Thoracic aorta (tissue), 2 donors: ENCODE results near the gene IGF2. TPM values are rescaled to one million over a fixed set of nuclear protein-coding genes. Genes with fewer than 3 reads are reported as not detected.
"Not testable (repeated sequence)": the region's sequence is repeated elsewhere in the genome, so short reads cannot be mapped to it uniquely, and the experiment has no call there.

Source experiments
- ATAC-seq: fragments of 150-250 bp; one replicate; pipeline ENCODE4 v1.8.0; 2017; ENCODE audit warnings: low read depth; ENCODE audit not compliant: insufficient number of reproducible peaks, low FRiP score
- DNase-seq: peaks from one replicate; pipeline ENCODE4 v3.0.0-alpha.2; 2020; ENCODE audit warnings: low spot score
- H3K27ac ChIP-seq, 2 donors: fragments of 200-600 bp; sonication (generic); 1 replicate in 1 of 2; 2 replicates in 1 of 2; pipeline ENCODE4 v1.5.1; 2016; ENCODE audit warnings: mild to moderate bottlenecking in 2 of 2, moderate library complexity in 2 of 2
- H3K27me3 ChIP-seq: fragments of 200-600 bp; sonication (generic); replicated peaks from 2 replicates; pipeline ENCODE4 v1.6.0; 2016; ENCODE audit warnings: mild to moderate bottlenecking; ENCODE audit not compliant: insufficient read depth
- H3K36me3 ChIP-seq: fragments of 200-600 bp; sonication (generic); one replicate; pipeline ENCODE4 v1.5.1; 2016
- H3K4me1 ChIP-seq, 2 donors: fragments of 200-600 bp; sonication (generic); 1 replicate in 1 of 2; 2 replicates in 1 of 2; pipeline versions ENCODE4 v1.5.1 to v1.6.0; 2016; ENCODE audit warnings: low read depth in 2 of 2, mild to moderate bottlenecking in 1 of 2; ENCODE audit not compliant: control insufficient read depth in 1 of 2
- H3K4me3 ChIP-seq: fragments of 200-600 bp; sonication (generic); 2 replicates; pipeline ENCODE4 v1.5.1; 2016; ENCODE audit warnings: mild to moderate bottlenecking
- H3K9me3 ChIP-seq: fragments of 200-600 bp; sonication (generic); 2 replicates; pipeline ENCODE4 v1.5.1; 2016
- total RNA-seq, 2 donors: library from RNA; depleted of rRNA; stranded (reverse); fragments of >200 nt; gene quantifications; one replicate each; pipeline versions ENCODE4 v1.1.0 to v1.2.3, GENCODE V29; 2016
- TF ChIP-seq, protein P1 (sequence below): fragments of 200-600 bp; sonication (generic); IDR thresholded peaks from one replicate; pipeline ENCODE4 v1.5.1; 2019; ENCODE audit warnings: antibody characterized with exemption

Gene IGF2
- total RNA-seq, 2 donors from 2014 or later, result 31.7 to 39.4 TPM

- H3K9me3 ChIP-seq, result no peaks in the 10 kb centered on the region
- H3K4me1 ChIP-seq, result no peaks in the 10 kb centered on the region
- no peak overlapping the region for H3K27ac ChIP-seq
- no peaks in the 10 kb centered on the region for H3K36me3 ChIP-seq
- TF ChIP-seq, protein P1, sequence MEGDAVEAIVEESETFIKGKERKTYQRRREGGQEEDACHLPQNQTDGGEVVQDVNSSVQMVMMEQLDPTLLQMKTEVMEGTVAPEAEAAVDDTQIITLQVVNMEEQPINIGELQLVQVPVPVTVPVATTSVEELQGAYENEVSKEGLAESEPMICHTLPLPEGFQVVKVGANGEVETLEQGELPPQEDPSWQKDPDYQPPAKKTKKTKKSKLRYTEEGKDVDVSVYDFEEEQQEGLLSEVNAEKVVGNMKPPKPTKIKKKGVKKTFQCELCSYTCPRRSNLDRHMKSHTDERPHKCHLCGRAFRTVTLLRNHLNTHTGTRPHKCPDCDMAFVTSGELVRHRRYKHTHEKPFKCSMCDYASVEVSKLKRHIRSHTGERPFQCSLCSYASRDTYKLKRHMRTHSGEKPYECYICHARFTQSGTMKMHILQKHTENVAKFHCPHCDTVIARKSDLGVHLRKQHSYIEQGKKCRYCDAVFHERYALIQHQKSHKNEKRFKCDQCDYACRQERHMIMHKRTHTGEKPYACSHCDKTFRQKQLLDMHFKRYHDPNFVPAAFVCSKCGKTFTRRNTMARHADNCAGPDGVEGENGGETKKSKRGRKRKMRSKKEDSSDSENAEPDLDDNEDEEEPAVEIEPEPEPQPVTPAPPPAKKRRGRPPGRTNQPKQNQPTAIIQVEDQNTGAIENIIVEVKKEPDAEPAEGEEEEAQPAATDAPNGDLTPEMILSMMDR, result no peak
- H3K4me3 ChIP-seq, result no peak overlapping the region
- ATAC-seq, result no peak
- no peaks in the 10 kb centered on the region for H3K27me3 ChIP-seq
- DNase-seq, result no peak
Measured at GRCh38 chr11:2128130-2128510, 11.1 kb downstream of the IGF2 start.

GRCh38 chr11:2127482-2128129 lies 11.6 kb downstream of the IGF2 start:
- no peaks in the 10 kb centered on the region for H3K27me3 ChIP-seq
- H3K36me3 ChIP-seq, result no peaks in the 10 kb centered on the region
- DNase-seq, result no peak
- H3K27ac ChIP-seq, result no peak overlapping the region
- no peak overlapping the region for H3K4me3 ChIP-seq
- ATAC-seq, result no peak
- H3K4me1 ChIP-seq, result no peaks in the 10 kb centered on the region
- H3K9me3 ChIP-seq, result no peaks in the 10 kb centered on the region
- TF ChIP-seq, protein P1, result no peak

GRCh38 chr11:2126520-2127085 lies 12.6 kb downstream of the IGF2 start:
- no peaks in the 10 kb centered on the region for H3K9me3 ChIP-seq
- H3K36me3 ChIP-seq, result no peaks in the 10 kb centered on the region
- no peaks in the 10 kb centered on the region for H3K27me3 ChIP-seq
- ATAC-seq, result no peak
- no peak overlapping the region for H3K27ac ChIP-seq
- H3K4me1 ChIP-seq, result no peaks in the 10 kb centered on the region
- TF ChIP-seq, protein P1, result no peak
- no peak overlapping the region for H3K4me3 ChIP-seq
- DNase-seq, result no peak

DNA sequence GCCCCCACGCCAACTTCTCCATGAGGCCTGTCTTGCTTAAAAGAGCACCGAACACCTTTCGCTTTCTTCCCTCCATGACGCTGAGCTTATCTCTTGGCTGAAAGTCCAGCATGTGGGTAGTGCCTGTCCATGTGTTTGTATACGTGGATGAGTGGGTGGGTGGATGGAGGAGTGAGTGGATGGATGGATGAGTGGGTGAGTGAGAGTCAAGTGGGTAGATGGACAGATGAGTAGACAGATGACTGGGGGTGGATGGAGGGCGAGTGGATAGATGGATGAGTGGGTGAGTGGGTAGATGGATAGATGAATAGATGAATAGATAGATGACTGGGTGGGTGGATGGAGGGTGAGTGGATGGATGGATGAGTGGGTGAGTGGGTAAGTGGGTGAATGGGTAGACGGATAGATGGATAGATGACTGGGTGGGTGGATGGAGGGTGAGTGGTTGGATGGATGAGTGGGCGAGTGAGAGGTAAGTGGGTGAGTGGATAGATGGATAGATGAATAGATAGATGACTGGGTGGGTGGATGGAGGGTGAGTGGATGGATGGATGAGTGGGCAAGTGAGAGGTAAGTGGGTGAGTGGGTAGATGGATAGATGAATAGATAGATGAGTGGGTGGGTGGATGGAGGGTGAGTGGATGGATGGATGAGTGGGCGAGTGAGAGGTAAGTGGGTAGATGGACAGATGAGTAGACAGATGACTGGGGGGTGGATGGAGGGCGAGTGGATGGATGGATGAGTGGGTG lies 14.3 kb downstream of the IGF2 start:
- not testable (repeated sequence) for H3K4me3 ChIP-seq, H3K9me3 ChIP-seq, H3K36me3 ChIP-seq, DNase-seq, H3K27ac ChIP-seq, ATAC-seq, H3K27me3 ChIP-seq, H3K4me1 ChIP-seq

DNA sequence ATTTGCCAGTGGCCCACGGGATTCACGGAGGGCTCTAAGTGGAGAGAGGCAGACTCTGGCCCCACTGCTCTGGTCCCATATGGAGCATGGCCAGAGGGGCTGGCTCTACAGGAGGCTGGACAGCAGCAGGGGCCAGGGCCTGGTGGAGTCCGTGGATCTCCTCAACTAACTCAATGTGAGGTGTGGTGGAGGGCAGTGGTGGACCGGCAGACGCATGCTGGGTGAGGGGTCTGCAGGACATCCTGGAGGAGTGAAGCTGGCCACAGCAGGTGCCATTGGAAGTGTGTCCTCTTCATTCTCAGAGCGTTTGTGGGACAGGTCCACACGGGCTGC lies 15.6 kb downstream of the IGF2 start:
- ATAC-seq, result no peak
- no peak overlapping the region for H3K27ac ChIP-seq
- TF ChIP-seq, protein P1, result no peak
- no peak for DNase-seq
- H3K4me1 ChIP-seq, result no peaks in the 10 kb centered on the region
- no peaks in the 10 kb centered on the region for H3K36me3 ChIP-seq
- no peaks in the 10 kb centered on the region for H3K27me3 ChIP-seq
- H3K9me3 ChIP-seq, result no peaks in the 10 kb centered on the region
- no peak overlapping the region for H3K4me3 ChIP-seq
